Measurements from ENCODE around the gene JMJD1C.

Gene JMJD1C

DNA sequence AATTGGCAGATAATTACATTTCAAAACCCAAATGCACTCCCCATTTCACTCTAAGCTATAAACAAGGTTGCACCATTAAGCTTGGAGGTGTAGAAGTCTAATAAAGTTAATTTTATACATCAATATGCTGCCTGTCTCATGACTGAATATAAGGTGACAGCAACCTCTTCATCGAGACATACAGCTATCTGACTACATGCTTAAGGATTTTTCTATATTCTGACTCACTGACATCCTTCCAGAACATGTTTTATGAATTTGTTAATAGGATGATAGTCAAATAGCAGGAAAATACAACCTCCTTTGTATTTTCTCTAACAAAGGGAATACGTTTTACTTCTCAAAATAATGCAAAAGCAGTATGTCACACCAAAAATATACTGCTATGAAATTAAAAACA, 256.1 kb downstream of the JMJD1C start:
- TF ChIP-seq, protein P1, sequence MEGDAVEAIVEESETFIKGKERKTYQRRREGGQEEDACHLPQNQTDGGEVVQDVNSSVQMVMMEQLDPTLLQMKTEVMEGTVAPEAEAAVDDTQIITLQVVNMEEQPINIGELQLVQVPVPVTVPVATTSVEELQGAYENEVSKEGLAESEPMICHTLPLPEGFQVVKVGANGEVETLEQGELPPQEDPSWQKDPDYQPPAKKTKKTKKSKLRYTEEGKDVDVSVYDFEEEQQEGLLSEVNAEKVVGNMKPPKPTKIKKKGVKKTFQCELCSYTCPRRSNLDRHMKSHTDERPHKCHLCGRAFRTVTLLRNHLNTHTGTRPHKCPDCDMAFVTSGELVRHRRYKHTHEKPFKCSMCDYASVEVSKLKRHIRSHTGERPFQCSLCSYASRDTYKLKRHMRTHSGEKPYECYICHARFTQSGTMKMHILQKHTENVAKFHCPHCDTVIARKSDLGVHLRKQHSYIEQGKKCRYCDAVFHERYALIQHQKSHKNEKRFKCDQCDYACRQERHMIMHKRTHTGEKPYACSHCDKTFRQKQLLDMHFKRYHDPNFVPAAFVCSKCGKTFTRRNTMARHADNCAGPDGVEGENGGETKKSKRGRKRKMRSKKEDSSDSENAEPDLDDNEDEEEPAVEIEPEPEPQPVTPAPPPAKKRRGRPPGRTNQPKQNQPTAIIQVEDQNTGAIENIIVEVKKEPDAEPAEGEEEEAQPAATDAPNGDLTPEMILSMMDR (IDR thresholded peaks at IDR 0.05; ENCODE audit: insufficient read depth, low read length, poor library complexity, severe bottlenecking), result no peak
- Histone ChIP-seq H3K4me3 (replicated peaks; ENCODE audit: low read depth, low read length) (no peak overlapping the region), H3K36me3 (ENCODE audit: control insufficient read depth, insufficient read depth, low read length) (peaks cover 5% of the 10 kb centered on the region), H3K27me3 (replicated peaks; ENCODE audit: control insufficient read depth, insufficient read depth, low read length) (no peaks in the 10 kb centered on the region)
- no peak for DNase-seq (ENCODE audit: extremely low read depth, insufficient read length)

DNA sequence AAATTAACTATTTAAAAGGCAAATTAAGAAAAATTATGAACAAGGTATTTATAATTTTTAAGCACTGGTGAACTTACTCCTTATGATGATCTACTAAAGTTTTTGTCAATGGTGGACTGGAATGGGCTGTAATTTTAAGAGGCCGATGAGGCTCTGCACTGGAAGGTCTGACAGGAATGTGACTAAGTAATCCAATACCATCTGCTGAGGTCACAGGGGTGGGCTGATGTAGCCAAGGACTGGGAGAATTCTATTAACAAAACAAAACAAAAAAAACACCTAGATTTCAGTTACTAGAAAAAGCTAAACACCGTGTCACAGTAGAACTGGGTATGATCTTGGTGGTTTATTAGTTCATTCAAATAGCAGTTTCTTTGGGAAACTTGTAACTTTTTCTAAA, 256.8 kb downstream of the JMJD1C start:
- peaks cover 5% of the 10 kb centered on the region for H3K36me3 ChIP-seq (ENCODE audit: control insufficient read depth, insufficient read depth, low read length)
- no peak for DNase-seq (ENCODE audit: extremely low read depth, insufficient read length)

DNA sequence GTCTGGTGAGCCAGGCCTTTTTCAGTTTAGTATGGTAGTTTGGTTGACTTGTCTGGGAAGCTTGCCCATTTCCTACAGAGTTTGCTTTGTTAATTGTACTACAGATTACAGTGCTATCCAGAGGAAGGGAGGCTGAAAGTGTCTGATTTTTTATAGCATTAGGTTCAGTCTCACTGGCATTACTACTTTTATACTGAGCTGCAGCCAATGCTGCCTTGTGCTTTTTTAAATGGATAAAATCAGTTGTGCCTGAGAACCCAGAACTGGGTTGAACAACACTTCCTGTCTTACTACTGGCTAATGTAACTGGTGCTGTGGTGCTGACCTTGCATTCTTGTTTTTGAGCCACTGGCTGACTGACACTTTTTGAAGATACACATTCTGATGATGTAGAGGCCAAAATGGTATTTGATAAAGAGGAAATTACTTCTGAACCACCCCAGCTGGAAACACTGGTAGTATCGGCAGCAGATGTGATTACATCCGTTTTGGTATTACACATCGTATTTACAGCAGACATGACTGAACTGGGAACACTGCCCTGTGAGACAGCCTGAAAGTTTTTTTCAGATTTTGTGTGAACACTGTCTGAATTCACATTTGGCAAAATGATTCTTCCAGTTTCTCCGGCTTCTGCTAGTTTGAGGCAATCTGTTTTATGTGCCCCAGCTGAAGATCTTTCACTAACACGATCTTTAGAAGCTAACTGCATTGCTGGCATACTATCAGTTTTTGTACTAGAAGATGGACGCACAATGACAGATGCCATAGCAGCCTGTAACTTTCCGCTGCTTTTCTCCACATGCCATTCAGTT, 258.6 kb downstream of the JMJD1C start:
- TF ChIP-seq, protein P1 (IDR thresholded peaks at IDR 0.05; ENCODE audit: insufficient read depth, low read length, poor library complexity, severe bottlenecking), result no peak
- peak; percentile 48 for DNase-seq (ENCODE audit: extremely low read depth, insufficient read length)
- Histone ChIP-seq H3K36me3 (ENCODE audit: control insufficient read depth, insufficient read depth, low read length) (no peaks in the 10 kb centered on the region; the same call in 1 of the 2 replicates), H3K4me3 (replicated peaks; ENCODE audit: low read depth, low read length) (peak overlapping the region; percentile 2; the same call in 1 of the 2 replicates), H3K27me3 (replicated peaks; ENCODE audit: control insufficient read depth, insufficient read depth, low read length) (no peaks in the 10 kb centered on the region)

More for the DNA sequence above, 256.8 kb downstream of the JMJD1C start:
- Histone ChIP-seq H3K4me3 (replicated peaks; ENCODE audit: low read depth, low read length) (no peak overlapping the region), H3K27me3 (replicated peaks; ENCODE audit: control insufficient read depth, insufficient read depth, low read length) (no peaks in the 10 kb centered on the region)
- TF ChIP-seq, protein P1 (IDR thresholded peaks at IDR 0.05; ENCODE audit: insufficient read depth, low read length, poor library complexity, severe bottlenecking), result no peak

DNA sequence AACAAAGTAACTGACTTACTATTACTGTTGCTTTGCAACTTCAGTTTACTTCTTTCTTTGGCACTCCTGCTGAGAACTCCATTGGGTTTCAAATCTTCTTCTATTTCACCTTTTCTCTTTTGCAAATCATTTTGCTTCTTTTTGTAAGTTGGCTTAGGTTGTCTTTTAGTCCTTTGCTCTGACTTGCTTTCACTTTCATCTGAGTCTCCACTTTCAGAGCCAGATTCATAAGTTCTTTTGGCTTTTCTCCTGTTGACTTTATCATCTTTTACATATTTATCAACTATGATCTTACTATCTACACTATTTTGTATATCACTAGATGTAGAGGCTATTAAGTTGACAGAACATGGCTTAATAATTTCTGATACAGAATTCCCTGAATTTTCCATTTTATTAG, 259.2 kb downstream of the JMJD1C start:
- TF ChIP-seq, protein P1 (IDR thresholded peaks at IDR 0.05; ENCODE audit: insufficient read depth, low read length, poor library complexity, severe bottlenecking), result no peak
- no peak overlapping the region for H3K4me3 ChIP-seq (replicated peaks; ENCODE audit: low read depth, low read length)
- no peak for DNase-seq (ENCODE audit: extremely low read depth, insufficient read length)
- no peaks in the 10 kb centered on the region; the same call in 1 of the 2 replicates for H3K36me3 ChIP-seq (ENCODE audit: control insufficient read depth, insufficient read depth, low read length)
- H3K27me3 ChIP-seq (replicated peaks; ENCODE audit: control insufficient read depth, insufficient read depth, low read length), result no peaks in the 10 kb centered on the region

DNA sequence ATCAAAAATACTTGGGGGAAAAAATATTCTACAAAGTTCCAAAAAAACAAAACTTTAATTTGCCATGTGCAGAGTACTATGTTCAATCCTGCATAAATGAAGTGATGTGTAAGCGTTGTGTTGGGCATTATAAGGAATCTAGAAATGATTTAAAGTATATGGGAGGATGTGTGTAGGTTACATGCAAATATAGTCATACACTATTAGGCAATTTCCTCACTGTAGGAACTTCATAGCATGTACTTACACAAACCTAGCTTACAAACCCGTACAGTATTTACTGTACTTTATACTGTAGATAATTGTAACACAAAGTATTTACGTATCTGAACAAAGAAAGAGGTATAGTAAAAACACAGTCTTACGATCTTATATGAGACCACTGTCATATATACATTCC, 260.4 kb downstream of the JMJD1C start:
- H3K27me3 ChIP-seq (replicated peaks; ENCODE audit: control insufficient read depth, insufficient read depth, low read length), result no peaks in the 10 kb centered on the region
- no peaks in the 10 kb centered on the region; the same call in 1 of the 2 replicates for H3K36me3 ChIP-seq (ENCODE audit: control insufficient read depth, insufficient read depth, low read length)
- TF ChIP-seq, protein P1 (IDR thresholded peaks at IDR 0.05; ENCODE audit: insufficient read depth, low read length, poor library complexity, severe bottlenecking), result no peak
- DNase-seq (ENCODE audit: extremely low read depth, insufficient read length), result no peak
- H3K4me3 ChIP-seq (replicated peaks; ENCODE audit: low read depth, low read length), result peak overlapping the region; percentile 11; the same call in 1 of the 2 replicates
